ENCODE results near the gene CXXC5. TPM values are rescaled to one million over a fixed set of nuclear protein-coding genes. Genes with fewer than 3 reads are reported as not detected.
"Not testable (repeated sequence)": the region's sequence is repeated elsewhere in the genome, so short reads cannot be mapped to it uniquely, and the experiment has no call there.

CXXC5 gene
- total RNA-seq, 2 donors from 2014 or later, result 4.7 to 9.0 TPM

DNA sequence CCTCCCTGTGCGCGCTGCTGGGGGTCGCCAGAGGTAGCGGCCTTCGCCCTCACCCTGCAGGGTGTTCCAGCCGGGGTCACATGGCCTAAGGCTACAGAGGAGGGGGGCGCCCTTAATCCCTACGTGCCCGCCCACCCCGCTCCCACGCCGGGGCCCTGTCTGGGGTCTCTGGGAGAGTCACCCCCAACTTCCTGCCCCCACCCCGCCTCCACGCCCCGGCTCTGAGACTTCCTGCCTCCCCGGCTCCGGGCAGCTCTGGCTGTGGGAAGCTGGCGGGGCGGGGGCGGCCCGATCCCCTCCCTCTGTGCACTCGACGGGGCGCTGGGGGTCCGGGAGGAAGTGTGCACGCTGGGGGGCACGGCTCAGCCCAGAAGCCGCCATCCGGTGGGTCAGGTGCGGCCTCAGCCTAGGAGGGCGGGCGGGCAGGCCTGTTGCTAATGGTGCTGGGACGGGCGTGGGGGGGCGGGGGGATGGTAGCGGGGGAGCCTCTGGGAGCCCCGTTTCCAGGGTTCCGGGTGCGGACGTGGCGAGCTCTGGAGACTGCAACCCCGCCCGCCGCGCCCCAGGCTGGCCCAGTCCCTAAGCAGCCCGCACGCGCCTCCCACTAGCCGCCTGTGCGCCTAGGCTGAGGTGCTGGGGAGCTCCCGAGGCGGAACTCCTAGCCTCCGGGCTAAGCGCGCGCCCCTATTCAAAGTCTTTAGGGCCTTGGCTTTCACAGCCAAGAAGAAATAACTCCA, 61.6 kb downstream of the CXXC5 start:
- DNase-seq (ENCODE audit: low spot score), result no peak
- peak; percentile 48 for ATAC-seq
- peaks cover 24 to 52% of the 10 kb centered on the region in 2 donors for H3K4me1 Mint-ChIP-seq (ENCODE audit: low read depth in 2 of 2)
- no peaks in the 10 kb centered on the region for H3K36me3 Mint-ChIP-seq
- no peaks in the 10 kb centered on the region for H3K27me3 Mint-ChIP-seq
- H3K9me3 Mint-ChIP-seq, result no peaks in the 10 kb centered on the region
- H3K27ac Mint-ChIP-seq, result no peak overlapping the region
- peak overlapping the region; percentile 73 for H3K4me3 Mint-ChIP-seq

DNA sequence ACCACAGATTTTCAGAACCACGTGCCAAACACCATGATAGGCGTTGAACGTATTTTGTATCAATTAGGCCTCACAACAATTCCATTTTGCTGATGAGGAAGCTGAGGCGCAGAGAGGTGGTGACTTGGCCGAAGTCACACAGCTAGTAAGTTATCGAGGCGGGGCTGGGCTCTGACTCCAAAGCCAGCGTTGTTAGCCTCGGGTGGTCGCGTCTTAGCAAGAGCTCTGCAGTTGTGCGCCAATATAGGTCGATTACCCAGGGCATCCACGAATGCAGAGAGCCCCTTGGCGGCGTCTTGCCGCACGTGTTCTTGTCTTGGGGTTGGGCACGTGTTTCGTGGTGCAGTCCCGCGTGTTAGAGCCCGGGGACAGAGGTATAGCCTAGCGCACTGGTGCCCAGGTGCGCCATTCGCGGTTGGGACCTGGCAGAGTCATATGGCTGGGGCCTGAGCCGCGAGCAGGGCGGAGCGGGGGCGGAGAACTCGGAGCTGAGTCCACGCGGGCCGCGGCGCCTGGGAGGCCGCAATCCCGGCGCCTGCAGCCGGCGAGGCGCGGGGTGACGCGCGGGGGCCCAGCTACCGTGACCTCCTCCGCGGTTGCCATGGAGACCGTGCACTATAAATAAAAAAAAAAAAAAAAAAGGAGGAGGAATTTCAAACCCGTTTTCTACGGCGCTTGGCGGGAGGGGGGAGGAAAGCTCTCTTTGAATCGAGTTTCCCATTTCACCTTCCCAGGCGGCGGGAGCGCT, 62.3 kb downstream of the CXXC5 start:
- Mint-ChIP-seq H3K27ac (no peak overlapping the region), H3K9me3 (no peaks in the 10 kb centered on the region), H3K4me3 (peak overlapping the region; percentile 73), H3K27me3 (no peaks in the 10 kb centered on the region), H3K4me1 (ENCODE audit: low read depth in 2 of 2) (peaks cover 21 to 45% of the 10 kb centered on the region in 2 donors), H3K36me3 (no peaks in the 10 kb centered on the region)
- peak; percentile 39 to 68 for ATAC-seq
- no peak for DNase-seq (ENCODE audit: low spot score)

DNA sequence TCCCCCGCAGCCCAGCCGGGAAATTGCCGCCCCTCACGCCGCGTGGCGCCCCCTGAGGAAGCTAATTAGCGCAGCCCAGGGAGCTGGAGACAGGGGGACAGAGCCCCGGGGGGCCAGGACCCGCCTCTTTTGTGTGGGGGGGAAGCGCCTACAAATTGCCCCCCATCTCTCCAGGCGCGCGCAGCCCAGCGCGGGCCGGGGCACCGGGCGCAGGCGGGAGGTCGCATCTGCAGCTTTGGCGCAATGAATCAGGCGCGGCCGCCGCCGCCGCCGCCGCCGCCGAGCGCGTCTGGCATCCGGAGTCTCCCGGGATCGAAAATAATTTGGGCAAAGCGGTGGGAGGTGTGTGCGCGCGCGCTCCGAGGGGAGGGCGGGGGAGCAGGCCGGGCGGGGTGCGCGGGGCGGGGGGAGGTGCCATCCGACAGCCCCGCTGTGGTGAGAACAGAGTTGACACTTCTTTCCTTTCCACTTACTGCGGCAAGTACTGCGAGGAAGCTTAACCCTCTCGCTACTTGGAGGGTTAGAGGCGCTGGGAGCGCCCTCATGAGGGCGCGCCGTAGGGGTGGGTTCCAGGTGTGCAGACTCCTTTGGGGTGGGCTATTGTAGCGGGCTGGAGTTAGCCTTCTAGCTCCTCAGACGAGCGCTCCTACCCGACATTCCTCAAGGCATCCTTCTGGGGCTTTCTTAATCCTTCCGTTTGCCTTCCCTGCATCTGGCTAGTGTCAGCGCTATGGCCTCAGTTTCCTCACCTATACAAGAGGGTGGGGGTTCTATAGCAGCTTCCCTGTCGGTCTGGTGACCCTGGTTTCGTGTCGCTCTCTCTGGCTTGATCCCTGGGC, 63.1 kb downstream of the CXXC5 start:
- DNase-seq (ENCODE audit: low spot score) (no peak), ATAC-seq (peak; percentile 74 to 77)
- Mint-ChIP-seq H3K36me3 (no peaks in the 10 kb centered on the region), H3K27me3 (no peaks in the 10 kb centered on the region), H3K27ac (no peak overlapping the region), H3K4me3 (peak overlapping the region; percentile 63), H3K4me1 (ENCODE audit: low read depth in 2 of 2) (peaks cover 14 to 37% of the 10 kb centered on the region in 2 donors), H3K9me3 (no peaks in the 10 kb centered on the region)

DNA sequence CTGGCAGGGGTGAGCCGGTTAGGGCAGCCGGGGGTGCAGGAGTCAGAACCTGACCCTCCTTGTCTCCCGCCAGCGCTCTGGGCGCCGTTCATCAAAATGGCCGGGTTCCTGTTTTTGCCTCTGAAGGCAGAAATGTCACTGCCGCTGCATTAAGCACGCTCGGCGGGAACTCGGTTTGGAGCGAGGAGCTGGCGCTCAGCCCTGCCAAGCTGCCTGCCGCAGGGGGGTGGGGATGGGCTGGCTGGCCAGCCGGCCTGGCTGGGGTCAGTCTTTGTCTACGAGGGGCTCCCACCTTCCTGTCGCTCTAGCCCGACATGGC, 63.7 kb downstream of the CXXC5 start:
- H3K4me3 Mint-ChIP-seq, result peak overlapping the region; percentile 63
- H3K36me3 Mint-ChIP-seq, result no peaks in the 10 kb centered on the region
- no peak overlapping the region for H3K27ac Mint-ChIP-seq
- DNase-seq (ENCODE audit: low spot score), result no peak
- H3K9me3 Mint-ChIP-seq, result no peaks in the 10 kb centered on the region
- H3K27me3 Mint-ChIP-seq, result no peaks in the 10 kb centered on the region
- ATAC-seq, result no peak
- H3K4me1 Mint-ChIP-seq (ENCODE audit: low read depth in 2 of 2), result peaks cover 11 to 32% of the 10 kb centered on the region in 2 donors

DNA sequence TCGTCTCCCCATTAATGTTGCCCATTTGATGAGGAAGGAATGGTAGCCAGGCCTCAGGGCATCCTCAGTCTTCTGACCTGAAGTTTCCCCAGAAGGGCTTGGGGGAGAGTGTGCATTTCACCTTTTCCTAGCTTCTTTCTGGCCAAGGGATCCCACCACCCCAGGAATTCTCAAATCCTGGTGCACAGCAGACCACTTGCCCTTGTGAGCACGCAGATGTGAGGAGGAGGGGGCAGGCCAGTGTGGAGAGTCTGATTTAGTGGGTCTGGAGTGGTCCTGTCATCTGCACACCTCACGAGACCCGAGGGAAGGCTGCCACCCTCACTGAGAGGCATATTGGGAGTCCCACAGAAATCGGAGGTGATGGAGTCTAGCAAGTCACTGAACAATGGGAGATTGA, 64.3 kb downstream of the CXXC5 start:
- DNase-seq (ENCODE audit: low spot score) (no peak), ATAC-seq (no peak)
- H3K4me3 Mint-ChIP-seq, result no peak overlapping the region
- peaks cover 11 to 29% of the 10 kb centered on the region in 2 donors for H3K4me1 Mint-ChIP-seq (ENCODE audit: low read depth in 2 of 2)
- no peaks in the 10 kb centered on the region for H3K36me3 Mint-ChIP-seq
- H3K27ac Mint-ChIP-seq, result no peak overlapping the region
- H3K27me3 Mint-ChIP-seq, result no peaks in the 10 kb centered on the region
- no peaks in the 10 kb centered on the region for H3K9me3 Mint-ChIP-seq

DNA sequence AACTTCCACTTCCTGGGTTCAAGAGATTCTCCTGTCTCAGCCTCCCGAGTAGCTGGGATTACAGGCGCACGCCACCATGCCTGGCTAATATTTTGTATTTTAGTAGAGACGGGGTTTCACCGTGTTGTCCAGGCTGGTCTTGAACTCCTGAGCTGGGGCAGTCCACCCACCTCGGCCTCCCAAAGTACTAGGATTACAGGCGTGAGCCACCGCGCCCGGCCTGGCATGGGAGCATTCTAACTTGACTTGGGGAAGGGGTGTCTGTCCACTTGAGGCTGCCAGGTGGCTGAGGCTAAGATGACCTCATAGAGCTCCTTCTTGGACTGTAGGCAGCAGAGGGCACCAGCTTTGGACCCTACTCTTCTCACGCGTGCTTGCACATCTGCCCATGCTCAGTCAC, 65.7 kb downstream of the CXXC5 start:
- not testable (repeated sequence) for H3K27ac Mint-ChIP-seq; DNase-seq (ENCODE audit: low spot score); H3K36me3 Mint-ChIP-seq; H3K27me3 Mint-ChIP-seq; H3K4me3 Mint-ChIP-seq; ATAC-seq; H3K9me3 Mint-ChIP-seq
- H3K4me1 Mint-ChIP-seq (ENCODE audit: low read depth in 2 of 2), result peaks cover 11 to 19% of the 10 kb centered on the region in 2 donors

DNA sequence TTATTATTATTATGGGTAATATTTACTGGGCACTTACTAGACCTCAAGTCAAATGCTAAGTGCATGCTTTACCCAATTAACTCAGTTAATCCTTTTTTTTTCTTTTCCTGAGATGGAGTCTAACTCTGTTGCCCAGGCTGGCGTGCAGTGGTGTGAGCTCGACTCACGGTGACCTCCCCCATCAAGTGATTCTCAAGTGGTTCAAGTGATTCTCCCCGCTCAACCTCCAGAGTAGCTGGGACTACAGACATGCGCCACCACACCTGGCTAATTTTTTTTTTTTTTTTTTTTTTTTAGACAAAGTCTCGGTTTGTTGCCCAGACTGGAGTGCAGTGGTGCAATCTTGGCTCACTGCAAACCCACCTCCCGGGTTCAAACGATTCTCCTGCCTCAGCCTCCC, 69.1 kb downstream of the CXXC5 start:
- Mint-ChIP-seq H3K36me3 (peaks cover 6% of the 10 kb centered on the region), H3K27ac (no peak overlapping the region), H3K27me3 (no peaks in the 10 kb centered on the region), H3K4me3 (no peak overlapping the region), H3K4me1 (ENCODE audit: low read depth in 2 of 2) (peaks cover 5 to 11% of the 10 kb centered on the region in 2 donors), H3K9me3 (peaks cover 4% of the 10 kb centered on the region)
- DNase-seq (ENCODE audit: low spot score), result no peak
- no peak for ATAC-seq

DNA sequence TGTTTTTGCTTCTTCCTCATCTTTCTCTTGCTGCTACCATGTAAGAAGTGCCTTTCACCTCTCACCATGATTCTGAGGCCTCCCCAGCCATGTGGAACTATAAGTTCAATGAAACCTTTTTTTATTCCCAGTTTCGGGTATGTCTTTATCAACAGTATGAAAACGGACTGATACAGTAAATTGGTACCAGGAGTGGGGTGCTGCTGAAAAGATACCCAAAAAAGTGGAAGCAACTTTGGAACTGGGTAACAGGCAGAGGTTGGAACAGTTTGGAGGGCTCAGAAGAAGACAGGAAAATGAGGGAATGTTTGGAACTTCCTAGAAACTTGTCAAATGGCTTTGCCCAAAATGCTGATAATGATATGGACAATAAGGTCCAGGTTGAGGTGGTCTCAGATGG, 70.3 kb downstream of the CXXC5 start:
- not testable (repeated sequence) for H3K27ac Mint-ChIP-seq; DNase-seq (ENCODE audit: low spot score); H3K9me3 Mint-ChIP-seq; H3K4me3 Mint-ChIP-seq; ATAC-seq; H3K4me1 Mint-ChIP-seq (ENCODE audit: low read depth in 2 of 2); H3K27me3 Mint-ChIP-seq; H3K36me3 Mint-ChIP-seq

DNA sequence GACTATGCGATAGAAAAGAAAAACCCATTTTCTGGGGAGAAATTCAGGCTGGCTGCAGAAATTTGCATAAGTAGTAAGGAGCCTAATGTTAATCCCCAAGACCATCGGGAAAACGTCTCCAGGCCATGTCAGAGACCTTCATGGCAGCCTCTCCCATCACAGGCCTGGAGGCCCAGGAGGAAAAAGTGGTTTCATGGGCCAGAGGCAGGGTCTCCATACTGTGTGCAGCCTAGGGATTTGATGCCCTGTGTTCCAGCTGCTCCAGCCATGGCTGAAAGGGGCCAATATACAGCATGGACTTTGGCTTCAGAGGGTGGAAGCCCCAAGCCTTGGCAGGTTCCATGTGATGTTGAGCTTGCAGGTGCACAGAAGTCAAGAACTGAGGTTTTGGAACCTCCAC, 71.8 kb downstream of the CXXC5 start:
- ATAC-seq; H3K36me3 Mint-ChIP-seq; H3K27me3 Mint-ChIP-seq; H3K27ac Mint-ChIP-seq; H3K9me3 Mint-ChIP-seq; DNase-seq (ENCODE audit: low spot score); H3K4me1 Mint-ChIP-seq (ENCODE audit: low read depth in 2 of 2); H3K4me3 Mint-ChIP-seq: not testable (repeated sequence)

DNA sequence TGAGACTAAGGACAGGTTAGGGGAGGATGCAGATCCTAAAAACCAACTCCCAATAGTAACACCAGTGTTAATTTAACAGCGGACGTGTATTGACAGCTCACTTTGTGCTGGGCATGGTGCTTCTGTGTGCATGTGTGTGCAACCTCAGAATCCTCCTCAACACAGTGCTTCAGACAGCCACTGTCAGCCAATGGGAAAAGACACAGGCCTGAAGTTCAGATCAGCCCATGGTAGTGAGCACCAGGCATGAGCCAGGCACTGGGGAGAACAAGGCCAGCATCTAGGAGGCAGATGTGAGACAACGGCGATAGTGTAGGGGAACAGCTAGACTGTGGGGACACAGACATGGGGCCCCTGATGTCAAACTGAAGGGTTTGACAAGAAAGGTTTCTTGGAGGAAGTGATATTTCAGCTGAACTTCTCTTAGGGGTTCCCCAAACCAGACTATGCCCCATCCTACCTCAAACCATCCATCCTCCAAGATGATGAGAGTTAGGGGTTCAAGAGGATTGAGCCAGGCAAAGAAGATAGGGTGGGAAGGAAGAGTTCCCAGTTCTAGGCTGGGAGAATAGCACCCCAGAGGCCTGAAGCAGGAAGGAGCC, 75.9 kb downstream of the CXXC5 start:
- Mint-ChIP-seq H3K4me1 (ENCODE audit: low read depth in 2 of 2) (no peaks in the 10 kb centered on the region), H3K9me3 (no peaks in the 10 kb centered on the region), H3K27me3 (no peaks in the 10 kb centered on the region), H3K36me3 (no peaks in the 10 kb centered on the region), H3K27ac (no peak overlapping the region), H3K4me3 (no peak overlapping the region)
- no peak for DNase-seq (ENCODE audit: low spot score)
- ATAC-seq, result no peak

DNA sequence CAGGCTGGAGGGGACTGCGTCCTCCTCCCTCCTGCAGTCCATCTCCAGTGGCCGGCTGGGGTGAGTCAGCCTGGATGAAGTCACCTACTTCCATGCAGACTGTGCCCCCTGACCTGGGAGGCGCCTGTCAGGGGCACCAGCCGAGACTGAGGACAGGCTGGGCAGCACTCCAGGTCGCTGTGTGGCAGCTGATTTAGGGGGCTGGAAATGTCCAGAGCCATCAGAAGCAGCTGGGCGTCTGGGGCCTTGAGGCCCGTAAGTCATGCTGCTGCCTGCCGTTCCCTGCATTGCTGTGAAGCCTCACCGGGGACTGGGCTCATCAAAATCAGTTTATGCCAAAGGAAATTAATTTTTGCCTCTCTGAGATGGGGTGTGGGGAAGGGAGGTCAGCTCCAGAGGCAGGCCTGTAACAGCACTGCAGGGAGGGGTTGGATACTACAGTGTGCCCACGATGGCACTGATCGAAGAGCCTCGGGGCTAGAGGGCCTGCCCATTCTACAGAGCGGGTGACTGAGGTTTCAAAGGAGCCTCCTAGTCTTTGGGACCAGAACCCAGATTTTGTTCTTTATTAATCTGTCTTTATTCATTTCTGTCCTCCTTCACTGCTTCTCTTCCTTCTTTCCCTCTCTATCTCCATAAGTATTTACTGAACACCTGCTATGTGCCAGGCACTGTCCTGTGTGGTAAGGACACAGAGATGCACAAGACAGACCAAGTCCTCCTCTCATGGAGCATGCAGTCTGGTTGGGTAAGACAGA, 77.1 kb downstream of the CXXC5 start:
- Mint-ChIP-seq H3K4me1 (ENCODE audit: low read depth in 2 of 2) (no peaks in the 10 kb centered on the region), H3K27ac (no peak overlapping the region), H3K27me3 (no peaks in the 10 kb centered on the region), H3K4me3 (no peak overlapping the region), H3K36me3 (no peaks in the 10 kb centered on the region), H3K9me3 (no peaks in the 10 kb centered on the region)
- ATAC-seq, result no peak
- DNase-seq (ENCODE audit: low spot score), result no peak

DNA sequence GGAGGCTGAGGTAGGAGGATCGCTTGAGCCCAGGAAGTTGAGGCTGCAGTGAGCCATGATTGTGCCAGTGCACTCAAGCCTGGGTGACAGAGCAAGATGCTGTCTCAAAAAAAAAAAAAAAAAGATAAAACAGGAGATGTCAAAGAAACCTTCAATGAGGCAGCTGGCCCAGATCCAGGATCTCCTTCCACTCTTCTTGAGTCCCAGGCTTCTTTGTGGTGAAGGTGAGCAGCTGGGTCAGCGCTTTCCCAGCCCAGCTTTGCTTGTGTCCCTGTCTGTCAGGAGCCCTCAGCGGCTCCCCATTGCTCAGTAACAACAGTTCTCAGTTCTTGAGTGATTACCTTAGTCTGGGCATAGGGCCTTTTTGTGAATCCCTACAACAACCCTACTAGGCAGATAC, 78.1 kb downstream of the CXXC5 start:
- Mint-ChIP-seq H3K4me3 (no peak overlapping the region), H3K36me3 (no peaks in the 10 kb centered on the region), H3K27ac (no peak overlapping the region), H3K9me3 (no peaks in the 10 kb centered on the region), H3K27me3 (no peaks in the 10 kb centered on the region), H3K4me1 (ENCODE audit: low read depth in 2 of 2) (no peaks in the 10 kb centered on the region)
- DNase-seq (ENCODE audit: low spot score) (no peak), ATAC-seq (no peak)

DNA sequence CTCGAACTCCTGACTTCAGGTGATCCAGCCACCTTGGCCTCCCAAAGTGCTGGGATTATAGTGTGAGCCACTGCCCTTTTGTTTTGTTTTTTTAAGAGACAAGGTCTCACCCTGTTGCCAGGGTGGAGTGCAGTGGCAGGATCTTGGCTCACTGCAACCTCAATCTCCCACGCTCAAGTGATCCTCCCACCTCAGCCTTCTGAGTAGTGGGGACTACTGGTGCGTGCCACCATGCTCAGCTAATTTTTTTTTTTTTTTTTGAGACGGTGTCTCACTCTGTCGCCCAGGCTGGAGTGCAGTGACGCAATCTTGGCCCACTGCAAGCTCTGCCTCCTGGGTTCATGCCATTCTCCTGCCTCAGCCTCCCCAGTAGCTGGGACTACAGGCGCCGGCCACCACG, 79.5 kb downstream of the CXXC5 start:
- H3K9me3 Mint-ChIP-seq; ATAC-seq; H3K27me3 Mint-ChIP-seq; H3K4me3 Mint-ChIP-seq; H3K27ac Mint-ChIP-seq; DNase-seq (ENCODE audit: low spot score); H3K36me3 Mint-ChIP-seq; H3K4me1 Mint-ChIP-seq (ENCODE audit: low read depth in 2 of 2): not testable (repeated sequence)
